NCI-H2227 (cell line): ENCODE results near the gene GAB2.

Experiments
- DNase-seq: peaks from one replicate; lab custom pipeline; 2025; ENCODE audit not compliant: unreplicated experiment; lab: John Stamatoyannopoulos, UW

Gene GAB2

GRCh38 chr11:78347956-78348355, 69.7 kb downstream of the GAB2 start:
- DNase-seq = no peak

GRCh38 chr11:78346799-78347198, 70.8 kb downstream of the GAB2 start:
- DNase-seq = no peak

- no peak for DNase-seq
Observed at GRCh38 chr11:78345450-78345849, 72.2 kb downstream of the GAB2 start.

- DNase-seq = no peak
Observed at GRCh38 chr11:78344676-78345075, 72.9 kb downstream of the GAB2 start.

- no peak for DNase-seq
Observed at GRCh38 chr11:78344094-78344493, 73.5 kb downstream of the GAB2 start.

GRCh38 chr11:78343303-78343702, 74.3 kb downstream of the GAB2 start:
- DNase-seq = no peak

- DNase-seq = no peak
Observed at GRCh38 chr11:78341841-78342240, 75.8 kb downstream of the GAB2 start.

GRCh38 chr11:78340530-78340929, 77.1 kb downstream of the GAB2 start:
- DNase-seq = no peak

- no peak for DNase-seq
Observed at GRCh38 chr11:78339945-78340344, 77.7 kb downstream of the GAB2 start.

- DNase-seq = peak; percentile 38
Observed at GRCh38 chr11:78339483-78339882, 78.1 kb downstream of the GAB2 start.

GRCh38 chr11:78338702-78339101, 78.9 kb downstream of the GAB2 start:
- no peak for DNase-seq

- no peak for DNase-seq
Observed at GRCh38 chr11:78338138-78338537, 79.5 kb downstream of the GAB2 start.

- DNase-seq = no peak
Observed at GRCh38 chr11:78337554-78337924, 80.1 kb downstream of the GAB2 start.

- DNase-seq = no peak
Observed at GRCh38 chr11:78336877-78337553, 80.6 kb downstream of the GAB2 start.

GRCh38 chr11:78334109-78334508, 83.5 kb downstream of the GAB2 start:
- DNase-seq = no peak

- DNase-seq = no peak
Observed at GRCh38 chr11:78332872-78333271, 84.7 kb downstream of the GAB2 start.

GRCh38 chr11:78332174-78332866, 85.3 kb downstream of the GAB2 start:
- no peak for DNase-seq

GRCh38 chr11:78331711-78332110, 85.9 kb downstream of the GAB2 start:
- no peak for DNase-seq

- no peak for DNase-seq
Observed at GRCh38 chr11:78330361-78330760, 87.3 kb downstream of the GAB2 start.

GRCh38 chr11:78327945-78328344, 89.7 kb downstream of the GAB2 start:
- DNase-seq = no peak

- DNase-seq = no peak
Observed at GRCh38 chr11:78325274-78325781, 92.3 kb downstream of the GAB2 start.

- DNase-seq = no peak
Observed at GRCh38 chr11:78323363-78323762, 94.3 kb downstream of the GAB2 start.
